ENCODE measurements around the gene TBCEL.
A peak's percentile ranks its signal among the peaks of the same experiment; 100 is the strongest.
"Not testable (repeated sequence)": the region's sequence is repeated elsewhere in the genome, so short reads cannot be mapped to it uniquely, and the experiment has no call there.

TBCEL gene

DNA sequence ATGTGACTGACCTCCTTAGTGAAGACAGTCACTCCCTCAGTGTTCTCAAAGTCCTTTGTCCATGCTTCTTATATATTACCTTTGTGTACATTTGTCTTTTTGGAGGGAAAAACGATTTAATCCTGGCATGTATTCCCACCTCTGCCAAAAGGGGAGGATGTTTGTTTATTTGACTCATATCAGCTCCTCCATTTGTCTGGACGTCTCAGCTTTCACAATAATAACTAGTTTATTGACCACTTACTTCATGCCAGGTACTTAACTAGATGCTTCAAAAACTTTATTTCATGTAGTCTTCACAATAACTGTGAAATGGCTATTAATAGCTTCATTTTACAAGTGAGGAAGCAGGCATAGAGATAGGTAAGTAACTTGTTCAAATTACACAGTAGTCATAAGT is 5.3 kb downstream of the TBCEL start:
- DNase-seq (ENCODE audit: low read depth in 2 of 2), result no peak

DNA sequence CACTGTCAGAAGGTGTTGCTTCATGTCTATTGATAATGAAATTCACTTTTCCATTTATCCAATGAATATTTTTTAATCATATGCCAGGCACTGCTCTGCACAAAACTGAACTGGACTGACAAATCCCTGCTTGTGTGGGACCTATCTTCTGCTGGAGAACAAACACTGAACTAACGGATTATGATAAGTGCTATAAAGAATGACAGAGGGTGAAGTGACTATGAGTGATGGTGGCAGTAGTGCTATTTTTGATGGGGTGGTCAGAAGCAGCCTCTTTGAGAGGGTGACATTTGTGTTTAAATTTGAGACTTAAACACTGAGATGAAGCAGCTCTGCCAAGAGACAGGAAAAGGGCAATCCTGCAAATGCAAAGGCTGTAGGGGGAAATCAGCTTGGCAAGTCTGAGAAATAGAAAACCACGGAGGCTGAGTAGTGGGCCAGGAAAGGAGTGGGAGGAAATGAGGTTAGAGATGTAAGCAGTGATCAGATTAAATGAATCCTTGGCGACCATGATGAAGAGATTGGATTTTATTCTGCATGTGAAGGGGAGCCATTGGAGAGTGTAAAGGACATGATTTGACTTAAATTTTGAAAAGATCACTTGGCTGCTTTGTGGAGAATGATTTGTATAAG is 6.0 kb downstream of the TBCEL start:
- no peak for DNase-seq (ENCODE audit: low read depth in 2 of 2)

DNA sequence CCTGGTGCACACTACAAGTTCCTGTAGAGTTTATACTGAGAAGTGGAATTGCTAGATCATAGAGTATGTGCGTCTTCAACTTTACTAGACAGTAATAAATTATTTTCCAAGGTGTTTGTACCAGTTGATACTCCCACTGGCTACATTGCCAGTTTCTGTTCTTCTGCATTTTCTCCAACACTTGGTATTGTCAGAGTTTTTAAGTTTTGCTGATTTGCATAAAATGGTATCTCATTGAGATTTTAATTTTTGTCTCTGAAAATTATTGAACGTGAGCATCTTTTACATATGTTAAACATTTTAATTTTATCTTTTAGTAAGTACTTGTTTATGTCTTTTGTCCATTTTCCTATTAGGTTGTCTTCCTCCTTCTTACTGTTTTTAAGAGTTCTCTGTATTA is 7.3 kb downstream of the TBCEL start:
- DNase-seq (ENCODE audit: low read depth in 2 of 2), result no peak

DNA sequence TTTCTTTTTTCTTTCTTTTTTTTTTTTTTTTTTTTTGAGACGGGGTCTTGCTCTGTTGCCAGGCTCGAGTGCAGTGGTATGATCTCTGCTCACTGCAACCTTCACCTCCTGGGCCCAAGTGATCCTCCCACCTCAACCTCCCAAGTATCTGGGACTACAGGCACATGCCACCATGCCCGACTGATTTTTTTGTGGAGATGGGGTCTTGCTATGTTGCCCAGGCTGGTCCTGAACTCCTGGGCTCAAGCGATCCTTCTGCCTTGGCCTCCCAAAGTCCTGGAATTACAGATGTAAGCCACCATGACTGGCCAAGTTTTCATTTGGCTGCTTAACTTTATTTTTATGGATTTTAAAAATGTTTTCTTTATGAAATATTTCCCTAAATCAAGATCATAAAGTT is 7.7 kb downstream of the TBCEL start:
- DNase-seq (ENCODE audit: low read depth in 2 of 2), result not testable (repeated sequence)

DNA sequence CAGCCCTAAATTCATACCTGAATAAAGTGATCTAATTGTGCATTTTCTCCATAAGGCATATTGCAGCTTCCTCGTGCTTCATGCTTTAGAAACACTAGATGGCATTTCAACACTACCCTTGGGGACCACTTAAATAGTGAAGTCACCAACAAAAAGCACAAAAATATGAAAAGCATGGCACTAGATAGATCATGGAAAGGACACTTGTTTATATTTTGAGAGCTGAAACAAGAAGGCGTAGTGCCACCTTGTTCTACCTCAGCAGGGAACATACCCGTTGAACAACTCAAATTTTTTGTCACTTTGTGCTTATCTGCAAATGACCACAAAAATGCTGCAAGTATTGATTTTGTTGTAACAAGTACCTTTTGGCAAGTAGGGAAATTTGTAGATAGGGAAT is 8.6 kb downstream of the TBCEL start:
- DNase-seq (ENCODE audit: low read depth in 2 of 2), result no peak

DNA sequence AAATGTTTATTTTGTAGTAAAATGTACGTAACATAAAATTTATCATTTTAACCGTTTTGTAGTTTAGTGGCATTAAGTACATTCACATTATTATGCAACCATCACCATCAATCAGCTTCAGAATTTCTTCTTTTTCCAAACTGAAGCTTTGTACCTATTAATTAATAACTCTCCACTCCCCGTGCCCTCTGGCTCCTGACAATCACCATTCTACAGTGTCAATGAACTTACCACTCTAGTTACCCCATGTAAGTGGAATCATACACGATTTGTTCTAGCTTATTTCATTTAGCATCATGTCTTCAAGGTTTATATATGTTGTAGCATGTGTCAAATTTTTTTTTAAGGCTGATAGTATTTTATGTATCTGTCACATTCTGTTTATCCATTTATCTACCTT is 9.7 kb downstream of the TBCEL start:
- no peak for DNase-seq (ENCODE audit: low read depth in 2 of 2)

DNA sequence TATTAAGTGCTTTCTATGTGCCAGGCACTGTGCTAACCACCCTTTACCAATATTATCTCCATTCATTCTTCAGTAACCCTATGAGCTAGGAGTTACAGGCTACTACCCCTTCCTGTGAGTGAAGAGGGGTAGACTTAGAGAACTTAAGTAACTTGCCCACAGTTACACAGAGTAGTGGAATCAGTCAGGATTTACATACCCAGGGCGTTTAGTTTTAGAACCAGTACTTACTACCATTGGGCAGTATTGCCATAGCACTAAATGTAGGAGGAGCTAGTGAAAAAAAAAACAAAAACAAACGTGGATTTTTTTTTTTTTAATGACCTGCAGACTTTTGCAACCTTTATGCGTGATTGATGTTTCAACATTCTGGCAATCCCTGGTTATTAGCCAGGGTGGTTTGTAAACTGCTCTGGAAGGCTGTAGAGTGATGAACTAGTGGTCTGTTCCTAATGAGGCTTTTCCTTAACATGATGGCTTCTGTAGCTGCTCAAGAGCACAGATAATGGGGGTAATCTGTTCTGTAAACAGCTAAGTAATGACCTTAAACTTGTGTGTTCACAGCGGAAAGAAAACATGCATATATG is 11.4 kb downstream of the TBCEL start:
- DNase-seq (ENCODE audit: low read depth in 2 of 2), result no peak

GRCh38 chr11:121035780-121036179 is 11.9 kb downstream of the TBCEL start:
- peak in 1 of 2 experiments; percentile 8 for DNase-seq (ENCODE audit: low read depth in 2 of 2)

DNA sequence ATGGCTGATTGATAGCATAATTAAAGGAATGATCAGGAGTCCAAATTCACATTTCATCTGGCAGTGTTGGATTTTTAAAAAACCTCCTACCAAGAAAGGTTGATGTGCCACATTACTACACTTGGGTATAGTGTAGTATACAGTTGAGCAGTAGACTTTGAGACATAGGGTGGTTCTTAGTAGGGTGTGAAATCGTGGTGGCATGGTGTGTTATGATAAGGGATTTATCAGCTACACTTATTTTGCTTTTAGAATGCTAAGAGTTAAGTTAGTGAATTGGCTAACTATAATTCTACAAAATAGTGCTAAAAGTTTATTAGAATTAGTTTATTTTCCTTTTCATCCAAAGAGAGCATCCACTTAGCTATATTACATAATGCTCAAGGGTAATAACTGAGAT is 13.1 kb downstream of the TBCEL start:
- DNase-seq (ENCODE audit: low read depth in 2 of 2), result no peak

- no peak for DNase-seq (ENCODE audit: low read depth in 2 of 2)
Measured at GRCh38 chr11:121038648-121039409, 14.9 kb downstream of the TBCEL start.

DNA sequence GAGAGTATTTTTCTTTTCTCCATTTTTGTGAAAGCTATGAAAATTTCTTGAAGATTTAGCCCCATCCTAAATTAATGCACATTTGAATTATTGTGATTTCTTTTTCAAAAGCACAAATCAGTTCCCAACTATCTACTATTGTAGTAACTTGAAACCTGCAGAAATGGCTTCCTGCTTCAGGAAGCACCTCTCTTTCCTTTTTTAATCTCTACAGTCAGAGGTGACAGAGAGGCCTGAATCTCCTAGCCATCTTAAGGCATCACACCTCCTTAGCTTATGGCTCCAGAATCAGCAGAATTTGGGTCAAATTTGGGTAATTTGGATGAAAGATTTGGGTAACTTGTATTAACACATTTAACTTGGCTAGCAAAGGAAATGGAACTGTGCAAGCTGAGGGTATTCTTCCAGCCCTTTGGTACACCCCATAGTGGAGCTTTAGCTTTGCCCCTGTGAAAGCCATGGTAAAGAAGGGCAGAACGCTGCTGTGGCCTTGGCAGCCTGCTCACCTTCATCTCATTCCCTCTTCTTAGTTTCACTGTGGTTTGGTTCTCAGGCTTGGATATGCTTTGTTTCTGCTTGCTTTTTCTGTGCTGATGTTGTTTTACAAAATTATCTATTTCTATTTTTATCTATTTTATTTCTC is 16.2 kb downstream of the TBCEL start:
- no peak for DNase-seq (ENCODE audit: low read depth in 2 of 2)

- no peak for DNase-seq (ENCODE audit: low read depth in 2 of 2)
Measured at GRCh38 chr11:121040614-121041002, 16.7 kb downstream of the TBCEL start.

GRCh38 chr11:121041072-121041471 is 17.2 kb downstream of the TBCEL start:
- DNase-seq (ENCODE audit: low read depth in 2 of 2), result no peak

- no peak for DNase-seq (ENCODE audit: low read depth in 2 of 2)
Measured at GRCh38 chr11:121042296-121042695, 18.4 kb downstream of the TBCEL start.

DNA sequence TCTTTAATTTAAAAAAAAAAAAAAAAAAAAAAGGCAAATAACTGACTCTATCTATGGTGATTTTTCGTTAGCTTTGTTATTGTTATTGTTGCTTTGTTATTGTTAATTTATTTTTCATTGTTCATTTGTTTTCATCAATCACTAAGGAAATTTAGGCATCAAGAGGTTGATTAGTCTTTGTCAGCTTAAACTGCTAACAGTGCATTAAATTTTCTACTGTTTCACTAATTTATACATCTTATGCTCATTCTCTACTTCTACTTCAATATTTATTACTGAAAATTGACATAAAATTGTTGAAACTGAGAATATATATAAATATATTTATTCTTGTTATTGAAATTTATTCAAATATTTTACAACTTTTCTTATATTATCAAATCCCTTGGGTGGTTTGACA is 24.0 kb downstream of the TBCEL start:
- no peak for DNase-seq (ENCODE audit: low read depth in 2 of 2)

DNA sequence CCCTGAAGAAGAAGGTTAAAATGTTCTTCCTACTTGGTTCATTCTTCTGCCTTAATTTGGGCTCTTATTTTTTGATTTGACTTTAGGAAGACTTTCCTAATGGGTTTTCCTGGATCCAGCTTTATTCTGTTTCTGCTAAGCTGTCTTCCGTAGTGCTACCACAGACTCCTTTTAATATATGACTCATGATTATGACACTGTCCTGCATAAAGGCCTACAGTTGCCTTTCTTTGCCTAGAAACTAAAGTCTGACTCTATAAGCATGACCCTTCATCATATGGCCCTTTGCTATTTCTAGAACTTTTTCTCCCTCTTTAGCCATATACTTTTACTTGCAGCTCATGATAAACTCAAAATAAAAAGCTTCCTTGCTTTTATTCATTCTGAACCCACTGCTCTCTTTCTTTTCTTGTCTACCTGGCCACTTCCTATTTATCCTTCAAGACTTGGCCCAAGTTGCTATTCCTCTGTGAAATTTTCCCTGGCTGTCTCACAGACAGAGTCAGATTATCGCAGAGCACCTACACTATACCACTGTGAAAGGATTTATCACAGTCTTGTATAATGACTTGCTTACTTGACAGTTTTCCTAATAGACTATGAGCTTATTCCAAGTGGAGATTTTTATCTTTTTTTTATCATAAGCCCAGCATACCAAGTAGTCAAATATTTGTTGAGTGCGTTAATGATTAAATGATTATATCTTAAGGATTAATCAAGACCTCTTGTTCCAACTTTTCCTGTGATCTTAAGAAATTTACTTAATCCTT is 24.7 kb downstream of the TBCEL start:
- no peak for DNase-seq (ENCODE audit: low read depth in 2 of 2)

DNA sequence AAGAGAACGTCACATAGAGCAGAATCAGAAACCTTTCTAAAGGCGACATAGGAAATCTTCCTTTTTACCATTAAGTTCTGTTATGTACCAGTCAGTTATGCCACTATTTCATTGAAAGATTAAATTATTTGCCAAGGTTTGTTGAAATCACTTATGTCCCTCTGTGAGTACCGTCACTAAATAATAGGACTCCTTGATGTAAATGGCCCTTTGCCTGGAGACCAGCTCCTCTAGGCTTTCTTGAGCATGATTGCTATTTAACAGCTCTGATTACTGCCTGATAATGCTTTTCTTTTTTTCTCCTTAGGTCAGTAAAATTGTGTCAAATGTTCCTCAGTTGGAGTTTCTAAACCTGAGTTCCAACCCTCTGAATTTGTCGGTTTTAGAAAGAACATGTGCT is 29.3 kb downstream of the TBCEL start:
- no peak for DNase-seq (ENCODE audit: low read depth in 2 of 2)

DNA sequence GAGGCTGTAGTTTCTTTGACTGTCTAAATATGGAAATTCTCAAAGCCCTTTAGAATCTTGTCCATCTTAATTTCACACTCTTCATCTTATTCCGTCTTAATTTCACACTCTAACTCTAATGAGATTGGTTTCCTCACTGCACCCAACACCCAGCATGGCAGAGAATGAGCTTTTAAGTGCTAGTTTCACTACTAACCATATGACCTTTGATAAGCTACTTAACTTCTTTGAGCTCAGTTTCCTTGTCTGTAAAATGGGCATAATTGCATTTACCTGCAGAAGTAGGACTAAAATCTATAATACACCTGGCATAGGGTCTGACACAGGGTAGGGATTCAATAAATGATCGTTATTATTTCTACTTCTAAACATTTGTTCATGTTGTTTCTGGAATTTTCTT is 30.4 kb downstream of the TBCEL start:
- DNase-seq (ENCODE audit: low read depth in 2 of 2), result no peak

GRCh38 chr11:121055076-121055475 is 31.2 kb downstream of the TBCEL start:
- no peak for DNase-seq (ENCODE audit: low read depth in 2 of 2)

DNA sequence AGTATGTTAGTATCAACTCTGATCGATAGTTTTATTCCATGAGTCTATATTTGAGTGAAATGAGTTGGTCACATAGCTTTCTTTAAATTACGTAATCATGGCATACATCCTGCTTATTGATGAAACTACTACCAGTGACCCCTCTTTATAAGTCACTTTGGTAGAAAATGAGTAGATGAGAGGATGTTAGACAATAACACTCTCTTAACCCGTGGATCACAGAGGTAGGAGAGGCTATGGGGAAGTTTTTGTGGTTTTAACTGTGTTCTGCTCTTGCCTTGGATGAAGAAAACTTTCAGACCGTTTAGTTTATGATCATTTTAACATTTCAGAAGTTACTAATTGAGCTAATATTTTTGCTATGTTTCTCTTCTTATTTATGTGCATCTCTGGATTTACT is 34.0 kb downstream of the TBCEL start:
- no peak for DNase-seq (ENCODE audit: low read depth in 2 of 2)

DNA sequence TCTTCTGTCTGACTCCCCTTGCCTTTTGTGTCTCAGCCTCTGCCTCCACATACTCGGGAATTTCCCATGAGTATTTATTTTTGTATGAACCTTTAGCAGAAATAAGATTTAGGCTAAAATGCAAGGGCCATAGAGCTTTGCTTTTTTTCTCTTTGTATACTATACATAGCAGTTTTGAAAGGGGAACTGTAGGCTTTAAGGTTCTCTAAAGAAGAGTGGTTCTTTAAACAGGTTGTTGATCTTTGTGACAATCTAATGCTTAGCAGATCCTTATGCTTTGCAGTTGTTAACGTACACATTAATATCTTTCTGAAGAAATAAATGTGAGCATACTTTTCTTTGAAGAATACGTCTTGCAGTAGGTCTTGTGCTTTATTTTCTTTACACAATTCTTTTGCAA is 35.0 kb downstream of the TBCEL start:
- DNase-seq (ENCODE audit: low read depth in 2 of 2), result no peak

DNA sequence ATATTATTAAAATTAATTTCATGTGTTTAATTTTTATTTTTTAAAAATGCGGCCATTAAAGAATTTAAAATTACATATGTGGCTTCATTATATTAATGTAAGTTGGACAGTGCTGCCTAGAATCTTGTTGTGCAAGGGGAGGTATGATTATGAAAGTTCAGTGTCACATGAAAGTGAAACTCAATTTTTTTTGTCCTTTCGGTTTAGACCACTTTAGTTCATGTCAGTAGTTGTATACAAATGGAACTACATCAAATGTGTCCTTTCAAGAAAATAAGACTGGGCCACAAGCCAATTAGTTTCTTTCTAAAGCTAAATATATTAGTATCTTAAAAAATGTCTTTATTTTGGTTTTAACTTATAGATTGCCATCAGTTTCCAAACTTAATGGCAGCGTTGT is 35.7 kb downstream of the TBCEL start:
- DNase-seq (ENCODE audit: low read depth in 2 of 2), result no peak

All from fibroblast of skin of left quadriceps (primary cell).